HCT116 (cell line): ENCODE data around the gene MYADML2. TPM values are rescaled to one million over a fixed set of nuclear protein-coding genes. Genes with fewer than 3 reads are reported as not detected.
A peak's percentile ranks its signal among the peaks of the same experiment; 100 is the strongest.

ENCODE experiments used
- ATAC-seq: fragments of 200-7000 bp; cut with Tn5 transposase; 2 replicates; pipeline ENCODE4 v1.9.1; 2020; ENCODE audit warnings: mild to moderate bottlenecking, moderate library complexity
- BruUV-seq: library from RNA; stranded (reverse); fragments of 400-500 nt; replicated peaks from 2 replicates; lab custom pipeline; 2021; lab: Mats Ljungman, UMichigan
- CTCF ChIA-PET: fragments of 300-600 bp; sonication (Branson Sonifier 250); formaldehyde crosslinking; loops from one replicate; lab custom pipeline; 2021; ENCODE audit warnings: antibody characterized with exemption; lab: Charles Lee
- POLR2A ChIA-PET: fragments of 300-600, 350-600 bp; sonication (Branson Sonifier 250); formaldehyde crosslinking; loops from one replicate; lab custom pipeline; 2021; ENCODE audit warnings: antibody characterized with exemption; lab: Charles Lee
- RAD21 ChIA-PET, 2 experiments: fragments of 300-600 bp; sonication (Branson Sonifier 250); formaldehyde crosslinking; loops; one replicate each; lab custom pipeline; 2023; ENCODE audit warnings: low total read pairs in 2 of 2; ENCODE audit not compliant: uncharacterized antibody in 2 of 2, unreplicated experiment in 2 of 2, low non-redundant PET in 1 of 2; lab: Charles Lee
- DNase-seq: peaks from one replicate; pipeline ENCODE4 v3.0.0-alpha.2; 2010; ENCODE audit warnings: low read depth, low spot score
- H2AFZ ChIP-seq: fragments of 200-600 bp; shearing (Covaris generic), sonication (generic); 2 replicates; pipeline ENCODE4 v1.6.1; 2017; ENCODE audit warnings: low read depth, mixed run types, mixed read lengths, antibody characterized with exemption, low read length; ENCODE audit not compliant: poor library complexity, severe bottlenecking
- H3K27ac ChIP-seq: 2 replicates; pipeline ENCODE4 v1.5.1; 2012; ENCODE audit warnings: low read depth, low read length
- H3K27me3 ChIP-seq: fragments of 200-600 bp; sonication (generic); 2 replicates; pipeline ENCODE4 v1.6.1; 2016; ENCODE audit warnings: mixed run types, low read length, mixed read lengths; ENCODE audit not compliant: insufficient read depth
- H3K36me3 ChIP-seq, 2 experiments: fragments of 200-500 bp in 1 of 2; fragments of 200-600 bp in 1 of 2; sonication (Bioruptor generic) in 1 of 2; sonication (generic) in 1 of 2; 2 replicates each; pipeline versions ENCODE4 v1.5.1 to v1.6.1; 2014 to 2016; ENCODE audit warnings: low read length in 2 of 2, inconsistent platforms in 1 of 2, mixed read lengths in 1 of 2, mixed run types in 1 of 2; ENCODE audit not compliant: insufficient read depth in 2 of 2, control insufficient read depth in 1 of 2
- H3K4me1 ChIP-seq, 2 experiments: fragments of 200-600 bp in 1 of 2; sonication (generic) in 1 of 2; 2 replicates each; pipeline versions ENCODE4 v1.5.1 to v1.6.1; 2012 to 2017; ENCODE audit warnings: low read length in 2 of 2, inconsistent platforms in 1 of 2, mild to moderate bottlenecking in 1 of 2, mixed read lengths in 1 of 2, mixed run types in 1 of 2, moderate library complexity in 1 of 2; ENCODE audit not compliant: insufficient read depth in 2 of 2, control insufficient read depth in 1 of 2
- H3K4me2 ChIP-seq: fragments of 200-600 bp; sonication (generic); 2 replicates; pipeline ENCODE4 v1.6.1; 2017; ENCODE audit warnings: mixed run types, low read length, mixed read lengths
- H3K4me3 ChIP-seq, 2 experiments: fragments of 200-600 bp in 1 of 2; sonication (generic) in 1 of 2; replicated peaks in 1 of 2; 2 replicates each; pipeline ENCODE4 v1.5.1; 2011 to 2016; ENCODE audit warnings: low read length in 2 of 2, control low read depth in 1 of 2, low read depth in 1 of 2, mild to moderate bottlenecking in 1 of 2, mixed read lengths in 1 of 2, mixed run types in 1 of 2
- H3K79me2 ChIP-seq: fragments of 200-600 bp; sonication (generic); 2 replicates; pipeline ENCODE4 v1.6.1; 2017; ENCODE audit warnings: mild to moderate bottlenecking, mixed run types, low read length, moderate library complexity, mixed read lengths; ENCODE audit not compliant: insufficient read depth
- H3K9ac ChIP-seq: fragments of 200-600 bp; sonication (generic); 2 replicates; pipeline ENCODE4 v1.6.1; 2016; ENCODE audit warnings: low read length, mixed read lengths
- H3K9me2 ChIP-seq: fragments of 200-600 bp; sonication (generic), shearing (Covaris generic); 2 replicates; pipeline ENCODE4 v1.6.1; 2017; ENCODE audit warnings: mixed run types, mild to moderate bottlenecking, moderate library complexity; ENCODE audit not compliant: insufficient read depth
- H3K9me3 ChIP-seq, 2 experiments: fragments of 200-500 bp in 1 of 2; fragments of 200-600 bp in 1 of 2; sonication (Bioruptor generic) in 1 of 2; sonication (generic) in 1 of 2; 2 replicates each; pipeline ENCODE4 v1.6.1; 2014 to 2017; ENCODE audit warnings: low read length in 2 of 2, mixed read lengths in 2 of 2, inconsistent platforms in 1 of 2, low read depth in 1 of 2, mild to moderate bottlenecking in 1 of 2, mixed run types in 1 of 2, moderate library complexity in 1 of 2; ENCODE audit not compliant: control insufficient read depth in 1 of 2, insufficient read depth in 1 of 2
- H4K20me1 ChIP-seq: fragments of 200-600 bp; sonication (generic), shearing (Covaris generic); 2 replicates; pipeline ENCODE4 v1.6.1; 2017; ENCODE audit warnings: mixed run types, mild to moderate bottlenecking, moderate library complexity; ENCODE audit not compliant: insufficient read depth
- CBX3 ChIP-seq: IDR thresholded peaks from 2 replicates; pipeline ENCODE4 v1.6.1; 2012; ENCODE audit warnings: low read depth
- CEBPB ChIP-seq: IDR thresholded peaks from 2 replicates; pipeline ENCODE4 v1.6.1; 2012; ENCODE audit warnings: low read depth
- EGR1 ChIP-seq: IDR thresholded peaks from 2 replicates; pipeline ENCODE4 v1.6.1; 2012; ENCODE audit warnings: low read depth
- ELF1 ChIP-seq: IDR thresholded peaks from 2 replicates; pipeline ENCODE4 v1.6.1; 2012; ENCODE audit warnings: low read depth, borderline replicate concordance
- EZH2phosphoT487 ChIP-seq: fragments of 200-600 bp; IDR thresholded peaks from 2 replicates; pipeline ENCODE4 v1.6.1; 2018; ENCODE audit warnings: antibody characterized with exemption, borderline replicate concordance
- POLR2A ChIP-seq: IDR thresholded peaks from 2 replicates; pipeline ENCODE4 v1.7.0; 2011; ENCODE audit warnings: borderline replicate concordance; ENCODE audit not compliant: insufficient read depth, insufficient read length; ENCODE audit errors: extremely low read depth
- SIN3A ChIP-seq: IDR thresholded peaks from 2 replicates; pipeline ENCODE4 v1.6.1; 2012; ENCODE audit warnings: low read depth
- SP1 ChIP-seq: IDR thresholded peaks from 2 replicates; pipeline ENCODE4 v1.6.1; 2012; ENCODE audit warnings: low read depth
- SRF ChIP-seq: IDR thresholded peaks from 2 replicates; pipeline ENCODE4 v1.6.1; 2012; ENCODE audit warnings: low read depth
- YY1 ChIP-seq: IDR thresholded peaks from 2 replicates; pipeline ENCODE4 v1.6.1; 2011; ENCODE audit warnings: low read length, low read depth, moderate library complexity, mild to moderate bottlenecking; ENCODE audit not compliant: insufficient replicate concordance; ENCODE audit errors: extremely low read depth
- intact Hi-C: fragments of 100-400 bp; cut with micrococcal nuclease; formaldehyde crosslinking; loops from 2 replicates; pipeline ENCODE4 v1.10.0; 2022
- total RNA-seq: library from RNA; stranded (reverse); gene quantifications from one replicate; pipeline ENCODE4 v1.2.1, GENCODE V29; 2021; ENCODE audit not compliant: unreplicated experiment
- TF ChIP-seq, protein P1 (sequence below): IDR thresholded peaks from 2 replicates; pipeline ENCODE4 v1.6.1; 2012
- TF ChIP-seq, protein P2 (sequence below): IDR thresholded peaks from 2 replicates; pipeline ENCODE4 v1.6.1; 2012
- TF ChIP-seq, protein P3 (sequence below), 3 experiments: fragments of 200-600 bp in 1 of 3; sonication (generic) in 1 of 3; IDR thresholded peaks in 2 of 3; conservative IDR thresholded peaks in 1 of 3; 2 replicates each; pipeline ENCODE4 v1.5.1; 2012 to 2017; ENCODE audit warnings: low read depth in 2 of 3, low read length in 2 of 3, antibody characterized with exemption in 1 of 3, borderline replicate concordance in 1 of 3, control low read depth in 1 of 3, mild to moderate bottlenecking in 1 of 3, mixed read lengths in 1 of 3, mixed run types in 1 of 3, moderate library complexity in 1 of 3; ENCODE audit not compliant: insufficient read depth in 1 of 3

MYADML2 gene
- total RNA-seq, 1 experiment from 2014 or later: not detected

DNA sequence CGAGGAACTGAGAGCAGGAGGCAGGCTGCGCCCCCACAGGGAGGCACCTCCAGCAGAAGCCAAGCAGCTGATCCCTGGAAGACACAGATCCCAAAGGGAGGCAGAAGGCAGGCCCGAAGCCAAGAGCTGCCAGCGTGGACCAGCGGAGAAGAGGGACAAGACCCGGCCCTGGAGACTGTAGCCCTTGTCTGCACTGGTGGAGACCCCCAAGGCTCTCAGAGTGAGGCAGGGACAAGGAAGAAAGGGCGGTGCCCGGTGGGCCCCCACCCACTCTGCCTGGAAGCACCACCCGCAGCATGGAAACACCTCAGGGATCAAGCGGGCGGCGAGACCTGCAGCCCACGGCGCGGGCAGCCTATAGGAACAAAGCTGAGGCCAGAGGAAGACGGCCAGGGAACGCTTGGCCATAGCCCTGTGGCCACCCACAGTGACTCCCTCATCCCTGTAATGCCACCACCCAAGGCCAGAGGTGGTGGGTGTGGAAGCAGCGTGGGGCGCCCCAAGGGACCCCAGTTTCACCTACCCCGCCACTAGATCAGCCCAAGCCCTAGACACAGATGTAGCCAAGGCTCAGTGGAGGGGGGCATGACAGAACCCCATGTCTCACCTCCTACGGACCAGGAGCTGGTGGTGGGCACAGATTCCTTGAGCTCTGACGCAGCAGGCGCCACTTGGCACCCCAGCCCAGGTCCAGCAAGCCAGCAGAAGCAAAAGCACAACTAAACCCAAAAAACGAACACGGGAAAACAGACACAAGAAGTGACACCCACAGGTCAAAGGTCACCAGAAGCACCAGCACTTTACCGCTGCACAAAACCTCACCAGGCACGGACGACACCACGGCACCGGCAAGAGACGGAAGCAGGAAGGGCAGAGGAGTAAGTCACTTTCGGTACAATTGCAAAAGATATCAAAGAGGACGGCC, 26.2 kb downstream of the MYADML2 start:
- peaks cover 96% of the 10 kb centered on the region for H3K79me2 ChIP-seq
- no peaks in the 10 kb centered on the region for H3K9me2 ChIP-seq
- no peak overlapping the region for H3K4me3 ChIP-seq
- peak overlapping the region; percentile 13; the same call in 1 of the 2 replicates for H3K27ac ChIP-seq
- no peak overlapping the region for H3K9ac ChIP-seq
- RAD21 ChIA-PET: no interaction called here
- no TSS peak for BruUV-seq
- H2AFZ ChIP-seq: no peak overlapping the region
- H3K36me3 ChIP-seq: peaks cover 15 to 39% of the 10 kb centered on the region in 2 experiments; a peak in 3 of 4 replicates
- no peak for DNase-seq
- peaks cover 41 to 60% of the 10 kb centered on the region in 2 experiments for H3K4me1 ChIP-seq
- POLR2A ChIA-PET: no interaction called here
- TF ChIP-seq, protein P1, sequence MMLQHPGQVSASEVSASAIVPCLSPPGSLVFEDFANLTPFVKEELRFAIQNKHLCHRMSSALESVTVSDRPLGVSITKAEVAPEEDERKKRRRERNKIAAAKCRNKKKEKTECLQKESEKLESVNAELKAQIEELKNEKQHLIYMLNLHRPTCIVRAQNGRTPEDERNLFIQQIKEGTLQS: no peak
- TF ChIP-seq POLR2A (no peak), CEBPB (no peak), SRF (no peak), ELF1 (no peak), EGR1 (no peak), CBX3 (no peak), SIN3A (no peak), SP1 (no peak), YY1 (no peak), EZH2phosphoT487 (no peak)
- TF ChIP-seq, protein P2, sequence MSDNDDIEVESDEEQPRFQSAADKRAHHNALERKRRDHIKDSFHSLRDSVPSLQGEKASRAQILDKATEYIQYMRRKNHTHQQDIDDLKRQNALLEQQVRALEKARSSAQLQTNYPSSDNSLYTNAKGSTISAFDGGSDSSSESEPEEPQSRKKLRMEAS: no peak
- TF ChIP-seq, protein P3, sequence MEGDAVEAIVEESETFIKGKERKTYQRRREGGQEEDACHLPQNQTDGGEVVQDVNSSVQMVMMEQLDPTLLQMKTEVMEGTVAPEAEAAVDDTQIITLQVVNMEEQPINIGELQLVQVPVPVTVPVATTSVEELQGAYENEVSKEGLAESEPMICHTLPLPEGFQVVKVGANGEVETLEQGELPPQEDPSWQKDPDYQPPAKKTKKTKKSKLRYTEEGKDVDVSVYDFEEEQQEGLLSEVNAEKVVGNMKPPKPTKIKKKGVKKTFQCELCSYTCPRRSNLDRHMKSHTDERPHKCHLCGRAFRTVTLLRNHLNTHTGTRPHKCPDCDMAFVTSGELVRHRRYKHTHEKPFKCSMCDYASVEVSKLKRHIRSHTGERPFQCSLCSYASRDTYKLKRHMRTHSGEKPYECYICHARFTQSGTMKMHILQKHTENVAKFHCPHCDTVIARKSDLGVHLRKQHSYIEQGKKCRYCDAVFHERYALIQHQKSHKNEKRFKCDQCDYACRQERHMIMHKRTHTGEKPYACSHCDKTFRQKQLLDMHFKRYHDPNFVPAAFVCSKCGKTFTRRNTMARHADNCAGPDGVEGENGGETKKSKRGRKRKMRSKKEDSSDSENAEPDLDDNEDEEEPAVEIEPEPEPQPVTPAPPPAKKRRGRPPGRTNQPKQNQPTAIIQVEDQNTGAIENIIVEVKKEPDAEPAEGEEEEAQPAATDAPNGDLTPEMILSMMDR (IDR thresholded peaks at IDR 0.05 in 2 of 3, conservative IDR thresholded peaks at IDR 0.05 in 1 of 3; ENCODE audit: borderline replicate concordance in 1 of 3, insufficient read depth in 1 of 3, low read depth in 2 of 3, low read length in 2 of 3): no peak
- TF ChIP-seq, all 23 proteins: peak for 0
- Histone ChIP-seq H3K4me2 (no peak overlapping the region), H4K20me1 (no peaks in the 10 kb centered on the region), H3K9me3 (no peaks in the 10 kb centered on the region), H3K27me3 (no peaks in the 10 kb centered on the region)
- CTCF ChIA-PET: no interaction called here
- intact Hi-C loops: no loop called here
- ATAC-seq: no peak
